Heart right ventricle (tissue), 16 donors: ENCODE data around the gene SGIP1. TPM values are rescaled to one million over a fixed set of nuclear protein-coding genes. Genes with fewer than 3 reads are reported as not detected.
"Not testable (repeated sequence)": the region's sequence is repeated elsewhere in the genome, so short reads cannot be mapped to it uniquely, and the experiment has no call there.

Experiments
- ATAC-seq, 8 donors: fragments of 200-7000 bp; cut with Tn5 transposase; one replicate each; pipeline ENCODE4 v1.9.1; 2020; ENCODE audit warnings: mild to moderate bottlenecking in 8 of 8, moderate library complexity in 8 of 8, moderate number of reproducible peaks in 1 of 8
- DNase-seq, 2 donors: peaks; one replicate each; pipeline ENCODE4 v3.0.0-alpha.2; 2020
- H3K27ac ChIP-seq, 10 donors: fragments of 200-600 bp; sonication (generic) in 2 of 10; one replicate each; pipeline versions ENCODE4 v1.5.0 to v1.8.0; 2020 to 2022; ENCODE audit warnings: mild to moderate bottlenecking in 3 of 10
- H3K27me3 ChIP-seq, 7 donors: fragments of 200-600 bp; one replicate each; pipeline ENCODE4 v1.8.0; 2021 to 2022; ENCODE audit warnings: mild to moderate bottlenecking in 2 of 7
- H3K36me3 ChIP-seq, 9 donors: fragments of 200-600 bp; sonication (generic) in 1 of 9; one replicate each; pipeline versions ENCODE4 v1.5.0 to v1.8.0; 2020 to 2022; ENCODE audit warnings: mild to moderate bottlenecking in 2 of 9
- H3K4me1 ChIP-seq, 9 donors: fragments of 200-600 bp; sonication (generic) in 1 of 9; one replicate each; pipeline versions ENCODE4 v1.5.0 to v1.8.0; 2020 to 2022; ENCODE audit warnings: mild to moderate bottlenecking in 4 of 9
- H3K4me3 ChIP-seq, 10 donors: fragments of 200-600 bp; sonication (generic) in 2 of 10; one replicate each; pipeline versions ENCODE4 v1.5.0 to v1.8.0; 2020 to 2022; ENCODE audit warnings: mild to moderate bottlenecking in 7 of 10, moderate library complexity in 2 of 10
- H3K9me3 ChIP-seq, 11 donors: fragments of 200-600 bp in 10 of 11; sonication (generic) in 2 of 11; one replicate each; pipeline versions ENCODE4 v1.5.0 to v1.8.0; 2013 to 2022; ENCODE audit warnings: mild to moderate bottlenecking in 2 of 11, control low read depth in 1 of 11, moderate library complexity in 1 of 11
- WGBS, 2 donors: extraction: QIAGEN DNeasy Blood & Tissue Kit; methylation state at CpG; one replicate each; pipeline ENCODE4 v1.1.7; 2013; ENCODE audit warnings: inconsistent platforms in 1 of 2; 5-methylcytosine and 5-hydroxymethylcytosine counted together
- intact Hi-C, 10 donors: fragments of 100-400 bp; cut with DNase I; formaldehyde crosslinking; loops; one replicate each; pipeline versions ENCODE4 v1.11.1 to v1.14.2; 2022
- microRNA-seq, 2 donors: library from miRNA; unstranded; fragments of <30 nt; microRNA quantifications; one replicate each; pipeline ENCODE4 v1.2.0, GENCODE V29; 2021
- polyA plus RNA-seq, 2 donors: library from polyadenylated mRNA; stranded (reverse); fragments of 200-250 nt; gene quantifications; one replicate each; pipeline ENCODE4 v1.2.3, GENCODE V29; 2013
- total RNA-seq, 10 donors: library from RNA; stranded (reverse); fragmentation: NEBNext Ultra II Directional in 3 of 10; extraction: Animal tissue kit (Norgen Biotek cat#: 25700) in 3 of 10; gene quantifications; one replicate each; pipeline versions ENCODE4 v1.2.1 to v1.2.4, GENCODE V29; 2021 to 2023
- TF ChIP-seq, protein P1 (sequence below), 9 donors: fragments of 200-600 bp; sonication (generic) in 2 of 9; IDR thresholded peaks; one replicate each; pipeline versions ENCODE4 v1.5.0 to v1.8.0; 2021 to 2022; ENCODE audit warnings: antibody characterized with exemption in 9 of 9, mild to moderate bottlenecking in 5 of 9, moderate library complexity in 1 of 9
- donor health status: Arrhythmogenic right ventricular cardiomyopathy.
- donor health status: ischemic (EF 13 %, LVEDD 7.1; RV severe dilation, severe dysfunction).
- donor health status: healthy with polysubstance abuse.
- donor health status: DM: no; HTN: yes; CAD: no.
- donor health status: DM: no; HTN: no; CAD: no.
- donor health status: ischemic (EF 25% LVEDD 6.9; RV normal size, moderate dysfunction).
- donor health status: ischemic (EF 25% LVEDD 5.7; RV mildly dilated, moderate dysfunction).
- donor health status: healthy.
- donor health status: DM: yes; HTN: yes; CAD: no.
- donor health status: Ischemic cardiomyopathy.
- donor health status: ischemic (EF 35%, LVEDD 5.7; RV mildly dilated, moderate dysfunction).
- donor health status: nonischemic (EF 11% LVEDD 7.7; RV severe dilation, severe dysfunction).
- donor health status: DM: yes; HTN: yes; CAD: no.
- donor health status: PGD.
- donor health status: ischemic (EF 29% LVEDD 5.4; RV normal size, mild dysfunction).
- donor health status: nonischemic (EF 23%, LVEDD 6.1; RV moderate dilation, normal function).

The SGIP1 gene
- total and polyA plus RNA-seq, 12 donors = 1.6 to 19.6 (median 4.9) TPM

DNA sequence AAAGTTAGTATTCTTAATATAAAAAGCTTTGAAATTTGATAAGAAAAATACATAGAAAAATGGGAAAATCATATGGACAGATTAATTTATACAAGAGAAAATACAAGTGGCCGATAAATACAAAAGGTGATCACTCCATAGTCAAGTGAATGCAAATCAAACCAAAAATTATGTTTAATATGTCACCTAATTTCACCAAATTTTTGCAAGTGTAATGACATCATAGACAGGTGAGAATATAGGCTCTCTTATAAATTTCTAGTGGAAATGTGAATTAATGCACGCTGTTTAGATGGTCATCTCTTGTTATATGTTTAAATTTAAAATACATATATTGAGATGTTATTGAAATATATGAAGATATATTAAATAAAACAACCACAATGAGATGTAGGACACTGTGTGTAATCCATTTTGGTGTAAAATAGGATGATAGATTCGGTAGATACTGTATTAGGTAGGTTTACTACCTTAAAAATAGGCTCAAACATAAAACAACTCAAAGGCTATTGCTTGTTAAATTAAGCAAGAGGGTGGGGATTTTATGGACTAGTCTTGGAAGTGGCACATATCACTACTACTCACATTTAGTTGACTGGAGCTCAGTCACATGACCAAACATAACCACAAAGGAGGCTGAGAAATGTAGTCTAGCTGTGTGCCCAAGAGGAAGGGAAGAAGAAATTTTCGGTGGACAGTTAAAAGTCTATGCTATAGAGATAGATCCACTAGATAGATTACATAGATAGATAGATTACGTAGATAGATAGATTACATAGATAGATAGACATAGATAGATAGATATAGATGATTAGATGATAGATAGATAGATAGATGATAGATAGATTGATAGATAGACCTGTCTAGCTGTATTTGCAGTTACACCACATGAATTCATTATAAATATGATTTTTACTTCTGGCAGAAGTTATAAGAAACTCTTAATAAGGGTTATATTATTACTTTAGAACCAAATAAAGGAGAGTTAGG is 258.0 kb downstream of the SGIP1 start:
- Histone ChIP-seq H3K4me3 (no peak overlapping the region), H3K4me1 (no peaks in the 10 kb centered on the region), H3K27ac (no peak overlapping the region), H3K27me3 (no peaks in the 10 kb centered on the region), H3K36me3 (no peaks in the 10 kb centered on the region), H3K9me3 (no peaks in the 10 kb centered on the region)
- no peak for ATAC-seq
- TF ChIP-seq, protein P1, sequence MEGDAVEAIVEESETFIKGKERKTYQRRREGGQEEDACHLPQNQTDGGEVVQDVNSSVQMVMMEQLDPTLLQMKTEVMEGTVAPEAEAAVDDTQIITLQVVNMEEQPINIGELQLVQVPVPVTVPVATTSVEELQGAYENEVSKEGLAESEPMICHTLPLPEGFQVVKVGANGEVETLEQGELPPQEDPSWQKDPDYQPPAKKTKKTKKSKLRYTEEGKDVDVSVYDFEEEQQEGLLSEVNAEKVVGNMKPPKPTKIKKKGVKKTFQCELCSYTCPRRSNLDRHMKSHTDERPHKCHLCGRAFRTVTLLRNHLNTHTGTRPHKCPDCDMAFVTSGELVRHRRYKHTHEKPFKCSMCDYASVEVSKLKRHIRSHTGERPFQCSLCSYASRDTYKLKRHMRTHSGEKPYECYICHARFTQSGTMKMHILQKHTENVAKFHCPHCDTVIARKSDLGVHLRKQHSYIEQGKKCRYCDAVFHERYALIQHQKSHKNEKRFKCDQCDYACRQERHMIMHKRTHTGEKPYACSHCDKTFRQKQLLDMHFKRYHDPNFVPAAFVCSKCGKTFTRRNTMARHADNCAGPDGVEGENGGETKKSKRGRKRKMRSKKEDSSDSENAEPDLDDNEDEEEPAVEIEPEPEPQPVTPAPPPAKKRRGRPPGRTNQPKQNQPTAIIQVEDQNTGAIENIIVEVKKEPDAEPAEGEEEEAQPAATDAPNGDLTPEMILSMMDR (IDR thresholded peaks at IDR 0.05) = no peak
- intact Hi-C loops = no loop called here
- WGBS, 2 donors = 91% methylated on average over 5 of the region's 5 CpGs
- no peak for DNase-seq

- H3K4me3 ChIP-seq, H3K9me3 ChIP-seq, H3K4me1 ChIP-seq, H3K27ac ChIP-seq, DNase-seq, H3K27me3 ChIP-seq, H3K36me3 ChIP-seq, intact Hi-C loops, ATAC-seq: not testable (repeated sequence)
- 90 to 97% methylated on average over 2 of the region's 2 CpGs for WGBS, 2 donors
Observed at GRCh38 chr1:66795839-66796238, 261.9 kb downstream of the SGIP1 start.

Small RNAs within 50 kb of the gene (microRNA-seq; reads per million reads assigned to microRNA genes)
- 4.1 to 8.4 reads per million in 2 donors for gene MIR3117

Other genes starting within 250 kb of the SGIP1 start
- 1 to 10 TPM in 6 of 10 donors, under 1 TPM in 4; 0.89 to 4.2 (median 1.5) TPM for gene DYNLT5, start 218.3 kb downstream of the SGIP1 start, total RNA-seq
- 1 to 10 TPM; 1.3 to 7.0 TPM for gene DYNLT5, start 218.3 kb downstream of the SGIP1 start, polyA plus RNA-seq